Left ventricle myocardium inferior (tissue), 1 donor: ENCODE measurements around the gene COL23A1. TPM values are rescaled to one million over a fixed set of nuclear protein-coding genes. Genes with fewer than 3 reads are reported as not detected.
A peak's percentile ranks its signal among the peaks of the same experiment; 100 is the strongest.

Experiments used
- DNase-seq: peaks from one replicate; pipeline ENCODE4 v3.0.0-alpha.2; 2020
- H3K27ac ChIP-seq: fragments of 200-600 bp; replicated peaks from 2 replicates; pipeline ENCODE4 v1.8.0; 2021
- H3K27me3 ChIP-seq: fragments of 200-600 bp; 2 replicates; pipeline ENCODE4 v1.8.0; 2021; ENCODE audit warnings: low read depth
- H3K36me3 ChIP-seq: fragments of 200-600 bp; 2 replicates; pipeline ENCODE4 v1.8.0; 2021
- H3K4me1 ChIP-seq: fragments of 200-600 bp; 2 replicates; pipeline ENCODE4 v1.8.0; 2021
- H3K4me3 ChIP-seq: fragments of 200-600 bp; 2 replicates; pipeline ENCODE4 v1.8.0; 2021; ENCODE audit warnings: mild to moderate bottlenecking, moderate library complexity
- H3K9me3 ChIP-seq: fragments of 200-600 bp; replicated peaks from 2 replicates; pipeline ENCODE4 v1.8.0; 2021
- intact Hi-C: fragments of 100-400 bp; cut with micrococcal nuclease; formaldehyde crosslinking; loops from one replicate; pipeline ENCODE4 v1.11.0; 2022
- total RNA-seq: library from RNA; stranded (reverse); fragmentation: NEBNext Ultra II Directional; extraction: Animal tissue kit (Norgen Biotek cat#: 25700); gene quantifications from one replicate; pipeline ENCODE4 v1.2.1, GENCODE V29; 2021
- TF ChIP-seq, protein P1 (sequence below): fragments of 200-600 bp; IDR thresholded peaks from 2 replicates; pipeline ENCODE4 v1.8.0; 2021; ENCODE audit warnings: antibody characterized with exemption, mild to moderate bottlenecking, borderline replicate concordance
- donor health status: DM: no; HTN: yes; CAD: no; lungs with severe emphysema.

COL23A1 gene
- total RNA-seq, 1 donor from 2014 or later, result 27.4 TPM

DNA sequence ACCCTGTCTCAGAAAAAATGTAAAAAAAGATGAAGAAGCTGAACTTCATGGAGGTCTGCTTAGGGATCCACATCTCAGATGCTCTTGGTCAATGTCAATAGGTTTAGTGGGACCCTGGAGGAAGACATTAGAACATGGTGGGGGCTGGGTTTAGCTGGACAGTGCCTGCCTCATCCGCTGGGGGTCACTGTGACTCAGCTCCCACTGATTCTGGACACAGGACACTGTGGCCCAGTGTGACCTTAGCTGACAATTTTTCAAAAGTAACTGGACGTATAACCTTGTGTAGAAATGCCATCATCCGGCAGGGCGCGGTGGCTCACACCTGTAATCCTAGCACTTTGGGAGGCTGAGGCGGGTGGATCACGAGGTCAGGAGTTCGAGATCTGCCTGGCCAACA lies 393.2 kb downstream of the COL23A1 start:
- Histone ChIP-seq H3K9me3 (no peaks in the 10 kb centered on the region), H3K4me3 (no peak overlapping the region), H3K27ac (no peak overlapping the region), H3K4me1 (no peaks in the 10 kb centered on the region), H3K27me3 (peaks cover 26% of the 10 kb centered on the region), H3K36me3 (no peaks in the 10 kb centered on the region)
- no peak for DNase-seq
- TF ChIP-seq, protein P1, sequence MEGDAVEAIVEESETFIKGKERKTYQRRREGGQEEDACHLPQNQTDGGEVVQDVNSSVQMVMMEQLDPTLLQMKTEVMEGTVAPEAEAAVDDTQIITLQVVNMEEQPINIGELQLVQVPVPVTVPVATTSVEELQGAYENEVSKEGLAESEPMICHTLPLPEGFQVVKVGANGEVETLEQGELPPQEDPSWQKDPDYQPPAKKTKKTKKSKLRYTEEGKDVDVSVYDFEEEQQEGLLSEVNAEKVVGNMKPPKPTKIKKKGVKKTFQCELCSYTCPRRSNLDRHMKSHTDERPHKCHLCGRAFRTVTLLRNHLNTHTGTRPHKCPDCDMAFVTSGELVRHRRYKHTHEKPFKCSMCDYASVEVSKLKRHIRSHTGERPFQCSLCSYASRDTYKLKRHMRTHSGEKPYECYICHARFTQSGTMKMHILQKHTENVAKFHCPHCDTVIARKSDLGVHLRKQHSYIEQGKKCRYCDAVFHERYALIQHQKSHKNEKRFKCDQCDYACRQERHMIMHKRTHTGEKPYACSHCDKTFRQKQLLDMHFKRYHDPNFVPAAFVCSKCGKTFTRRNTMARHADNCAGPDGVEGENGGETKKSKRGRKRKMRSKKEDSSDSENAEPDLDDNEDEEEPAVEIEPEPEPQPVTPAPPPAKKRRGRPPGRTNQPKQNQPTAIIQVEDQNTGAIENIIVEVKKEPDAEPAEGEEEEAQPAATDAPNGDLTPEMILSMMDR, result peak; percentile 62
- intact Hi-C loops, result no loop called here

DNA sequence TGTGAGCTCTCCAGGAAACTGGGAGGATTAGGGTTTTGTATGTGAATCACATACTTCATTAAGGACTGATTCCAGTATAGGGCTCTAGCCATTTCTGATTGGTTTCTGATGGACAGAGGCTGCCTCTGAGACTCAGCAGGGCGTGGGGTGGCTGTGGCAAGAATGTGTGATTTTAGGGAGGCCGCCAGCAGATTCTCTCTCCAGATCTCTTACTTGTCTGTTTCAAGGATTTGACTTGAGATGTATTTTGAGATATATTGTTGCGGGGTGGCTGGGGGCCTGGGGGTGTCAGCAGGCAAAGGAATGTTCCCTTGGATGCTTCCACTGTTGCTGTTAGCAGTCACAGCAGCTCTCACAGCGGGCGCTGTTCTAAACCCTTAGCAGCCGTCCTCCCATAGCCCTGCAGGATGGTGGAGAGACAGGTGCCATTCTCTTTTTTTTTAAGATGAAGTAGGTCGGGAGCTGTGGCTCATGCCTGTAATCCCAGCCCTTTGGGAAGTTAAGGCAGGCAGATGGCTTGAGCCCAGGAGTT lies 393.8 kb downstream of the COL23A1 start:
- TF ChIP-seq, protein P1, result no peak
- Histone ChIP-seq H3K27ac (no peak overlapping the region), H3K4me3 (no peak overlapping the region), H3K27me3 (peaks cover 31% of the 10 kb centered on the region), H3K36me3 (no peaks in the 10 kb centered on the region), H3K4me1 (no peaks in the 10 kb centered on the region), H3K9me3 (no peaks in the 10 kb centered on the region)
- DNase-seq, result no peak
- intact Hi-C loops, result no loop called here

DNA sequence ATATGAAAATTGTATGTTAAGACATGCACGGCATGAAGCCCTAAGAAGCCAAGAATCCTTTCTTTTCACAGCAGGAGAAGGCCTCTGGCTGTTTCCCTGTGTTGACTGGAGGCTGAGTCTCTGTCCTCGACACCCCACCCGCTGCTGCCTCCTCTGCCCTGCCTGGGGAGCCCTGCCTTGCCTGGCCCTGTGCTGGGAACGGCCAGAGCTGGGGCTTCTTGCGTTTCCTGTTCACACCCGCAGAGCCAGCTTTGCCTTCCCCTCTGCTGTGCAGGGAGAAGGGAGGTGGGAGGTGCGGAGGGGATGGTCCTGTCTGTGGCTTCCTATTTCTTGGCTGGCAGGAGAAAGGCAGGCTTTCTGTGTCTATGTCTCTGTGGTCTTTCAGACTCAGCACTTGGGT lies 396.2 kb downstream of the COL23A1 start:
- H3K27me3 ChIP-seq, result peaks cover 48% of the 10 kb centered on the region
- no peaks in the 10 kb centered on the region for H3K36me3 ChIP-seq
- no peaks in the 10 kb centered on the region for H3K4me1 ChIP-seq
- no peaks in the 10 kb centered on the region for H3K9me3 ChIP-seq
- no peak for DNase-seq
- intact Hi-C loops, result no loop called here
- no peak overlapping the region for H3K4me3 ChIP-seq
- TF ChIP-seq, protein P1, result no peak
- no peak overlapping the region for H3K27ac ChIP-seq

DNA sequence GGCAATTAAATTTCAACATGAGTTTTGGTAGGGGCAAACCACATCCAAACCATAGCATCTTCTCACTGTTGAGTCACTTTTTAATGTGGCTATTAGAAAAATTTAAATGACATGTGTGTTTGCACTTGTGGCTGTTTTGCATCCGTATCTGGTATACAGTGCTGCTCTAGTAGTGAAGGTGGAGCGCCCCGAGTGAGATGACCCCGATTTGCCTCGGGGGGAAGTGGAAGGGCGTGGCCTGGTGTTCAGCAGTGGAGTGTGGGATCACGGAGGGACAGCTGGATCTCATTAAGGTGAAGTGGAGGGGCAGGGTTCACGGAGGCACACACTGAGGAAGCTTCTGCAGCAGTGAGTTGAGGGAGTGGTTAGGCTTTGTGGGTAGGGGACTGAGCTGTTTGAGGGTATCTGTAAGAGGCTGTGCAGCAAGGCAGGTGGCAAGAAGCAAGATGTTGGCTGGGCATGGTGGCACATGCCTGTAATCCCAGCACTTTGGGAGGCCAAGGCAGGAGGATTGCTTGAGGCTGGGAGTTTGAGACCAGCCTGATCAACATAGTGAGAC lies 396.9 kb downstream of the COL23A1 start:
- H3K9me3 ChIP-seq, result no peaks in the 10 kb centered on the region
- H3K4me1 ChIP-seq, result no peaks in the 10 kb centered on the region
- H3K27me3 ChIP-seq, result peaks cover 55% of the 10 kb centered on the region
- no peak for DNase-seq
- intact Hi-C loops, result no loop called here
- H3K4me3 ChIP-seq, result no peak overlapping the region
- H3K36me3 ChIP-seq, result no peaks in the 10 kb centered on the region
- TF ChIP-seq, protein P1, result no peak
- H3K27ac ChIP-seq, result no peak overlapping the region

DNA sequence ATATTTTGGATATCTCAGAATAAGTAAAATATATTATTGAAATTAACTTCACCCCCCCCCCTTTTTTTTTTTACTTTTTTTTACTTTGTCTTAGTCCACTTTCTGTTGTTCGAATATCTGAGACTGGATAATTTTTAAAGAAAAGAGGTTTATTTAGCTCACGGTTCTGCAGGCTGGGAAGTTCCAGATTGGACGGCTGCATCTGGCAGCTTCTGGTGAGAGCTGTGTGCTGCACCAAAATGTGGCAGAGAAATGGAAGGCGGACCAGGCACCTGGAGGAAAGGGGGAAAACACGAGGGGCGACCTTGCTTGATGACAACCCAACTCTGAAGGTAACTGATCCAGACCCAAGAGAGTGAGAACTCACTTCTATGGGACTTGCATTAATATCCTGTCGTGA lies 397.4 kb downstream of the COL23A1 start:
- peaks cover 57% of the 10 kb centered on the region for H3K27me3 ChIP-seq
- no peaks in the 10 kb centered on the region for H3K4me1 ChIP-seq
- H3K4me3 ChIP-seq, result no peak overlapping the region
- no peak overlapping the region for H3K27ac ChIP-seq
- DNase-seq, result no peak
- H3K36me3 ChIP-seq, result no peaks in the 10 kb centered on the region
- no peaks in the 10 kb centered on the region for H3K9me3 ChIP-seq
- intact Hi-C loops, result no loop called here
- TF ChIP-seq, protein P1, result no peak
